ENCODE results near the gene GALR3.

The GALR3 gene

GRCh38 chr22:37819105-37819433 is 4.1 kb upstream of the GALR3 start:
- Histone ChIP-seq H3K4me1 (ENCODE audit: control insufficient read depth in 2 of 2, insufficient read depth in 1 of 2, low read depth in 1 of 2, low read length in 2 of 2) (peaks cover 18 to 20% of the 10 kb centered on the region in 2 donors), H2BK5ac (ENCODE audit: low read length) (peak overlapping the region; percentile 88), H3K36me3 (replicated peaks in 1 of 2; ENCODE audit: control insufficient read depth in 2 of 2, insufficient read depth in 2 of 2, low read length in 2 of 2) (peaks cover 13 to 23% of the 10 kb centered on the region in 2 donors), H3K9me3 (replicated peaks in 1 of 2; ENCODE audit: control insufficient read depth in 2 of 2, insufficient read depth in 1 of 2, low read depth in 1 of 2, low read length in 2 of 2) (peaks cover 0 to 2% of the 10 kb centered on the region in 2 donors), H3K27ac (replicated peaks; ENCODE audit: low read length) (no peak overlapping the region), H2BK15ac (ENCODE audit: low read length) (no peak overlapping the region), H4K8ac (ENCODE audit: low read depth, low read length) (no peak overlapping the region), H3K4ac (ENCODE audit: low read length) (no peak overlapping the region), H3K79me1 (ENCODE audit: low read depth, low read length) (no peaks in the 10 kb centered on the region), H3K4me2 (ENCODE audit: insufficient read depth, low read length, poor library complexity, severe bottlenecking) (no peak overlapping the region), H3K14ac (ENCODE audit: low read length) (peak overlapping the region; percentile 86), H3K23ac (ENCODE audit: low read depth, low read length, poor library complexity) (peak overlapping the region; percentile 87), H3K27me3 (ENCODE audit: control insufficient read depth in 3 of 3, insufficient read depth in 3 of 3, low read depth in 1 of 3, low read length in 3 of 3) (peaks cover 0 to 38% (median 10%) of the 10 kb centered on the region in 3 experiments), H2AFZ (ENCODE audit: low read length) (peak overlapping the region; percentile 93), H4K91ac (ENCODE audit: low read depth, low read length, poor library complexity) (no peak overlapping the region), H2BK12ac (ENCODE audit: low read length) (no peak overlapping the region), H3K18ac (ENCODE audit: low read length) (peak overlapping the region; percentile 44), H2BK120ac (ENCODE audit: low read depth, low read length) (no peak overlapping the region), H3K4me3 (ENCODE audit: low read length in 2 of 2) (no peak overlapping the region), H2AK5ac (ENCODE audit: low read depth, low read length) (peak overlapping the region; percentile 79), H3K9ac (ENCODE audit: low read depth, low read length, poor library complexity) (peak overlapping the region; percentile 89)
- no peak for DNase-seq (ENCODE audit: low spot score)
- WGBS, 2 donors (ENCODE audit: extremely low coverage in 2 of 2, insufficient read length in 2 of 2, insufficient replicate concordance in 1 of 2): no CpG with 5 or more reads among the region's 14 CpGs

DNA sequence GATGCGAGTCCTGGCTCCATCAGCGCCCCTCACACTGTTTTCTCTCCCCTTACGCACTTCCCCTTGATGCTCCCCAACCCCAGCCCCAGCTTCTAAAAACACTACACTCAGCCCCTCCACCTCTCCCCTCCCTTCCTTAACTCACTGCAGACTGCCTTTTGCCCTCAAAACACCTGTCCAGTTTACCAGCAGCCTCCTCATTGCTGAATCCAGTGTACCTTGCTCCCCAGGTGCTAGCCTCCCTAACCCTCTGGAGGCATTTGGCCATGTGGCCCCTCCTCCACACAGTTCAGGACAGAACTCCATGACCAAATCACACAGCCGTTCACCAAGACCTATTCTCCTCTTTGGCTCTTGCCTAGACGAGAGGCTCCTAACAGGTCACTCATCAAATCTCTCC is 2.8 kb upstream of the GALR3 start:
- Histone ChIP-seq H4K8ac (ENCODE audit: low read depth, low read length) (no peak overlapping the region), H3K18ac (ENCODE audit: low read length) (no peak overlapping the region), H4K91ac (ENCODE audit: low read depth, low read length, poor library complexity) (no peak overlapping the region), H2BK5ac (ENCODE audit: low read length) (no peak overlapping the region), H2AFZ (ENCODE audit: low read length) (no peak overlapping the region), H3K23ac (ENCODE audit: low read depth, low read length, poor library complexity) (no peak overlapping the region), H2BK15ac (ENCODE audit: low read length) (no peak overlapping the region), H2BK12ac (ENCODE audit: low read length) (no peak overlapping the region), H3K79me1 (ENCODE audit: low read depth, low read length) (no peaks in the 10 kb centered on the region), H3K4ac (ENCODE audit: low read length) (no peak overlapping the region), H3K9me3 (replicated peaks in 1 of 2; ENCODE audit: control insufficient read depth in 2 of 2, insufficient read depth in 1 of 2, low read depth in 1 of 2, low read length in 2 of 2) (peaks cover 0 to 2% of the 10 kb centered on the region in 2 donors), H3K27me3 (ENCODE audit: control insufficient read depth in 3 of 3, insufficient read depth in 3 of 3, low read depth in 1 of 3, low read length in 3 of 3) (peaks cover 0 to 51% (median 22%) of the 10 kb centered on the region in 3 experiments), H3K4me3 (ENCODE audit: low read length in 2 of 2) (no peak overlapping the region), H3K27ac (replicated peaks; ENCODE audit: low read length) (no peak overlapping the region), H3K4me2 (ENCODE audit: insufficient read depth, low read length, poor library complexity, severe bottlenecking) (no peak overlapping the region), H3K36me3 (replicated peaks in 1 of 2; ENCODE audit: control insufficient read depth in 2 of 2, insufficient read depth in 2 of 2, low read length in 2 of 2) (peaks cover 8 to 13% of the 10 kb centered on the region in 2 donors), H3K9ac (ENCODE audit: low read depth, low read length, poor library complexity) (no peak overlapping the region), H3K4me1 (ENCODE audit: control insufficient read depth in 2 of 2, insufficient read depth in 1 of 2, low read depth in 1 of 2, low read length in 2 of 2) (peaks cover 18 to 22% of the 10 kb centered on the region in 2 donors), H2BK120ac (ENCODE audit: low read depth, low read length) (no peak overlapping the region), H3K14ac (ENCODE audit: low read length) (no peak overlapping the region), H2AK5ac (ENCODE audit: low read depth, low read length) (no peak overlapping the region)
- no peak for DNase-seq (ENCODE audit: low spot score)
- WGBS, 2 donors (ENCODE audit: extremely low coverage in 2 of 2, insufficient read length in 2 of 2, insufficient replicate concordance in 1 of 2): no CpG with 5 or more reads among the region's 5 CpGs

DNA sequence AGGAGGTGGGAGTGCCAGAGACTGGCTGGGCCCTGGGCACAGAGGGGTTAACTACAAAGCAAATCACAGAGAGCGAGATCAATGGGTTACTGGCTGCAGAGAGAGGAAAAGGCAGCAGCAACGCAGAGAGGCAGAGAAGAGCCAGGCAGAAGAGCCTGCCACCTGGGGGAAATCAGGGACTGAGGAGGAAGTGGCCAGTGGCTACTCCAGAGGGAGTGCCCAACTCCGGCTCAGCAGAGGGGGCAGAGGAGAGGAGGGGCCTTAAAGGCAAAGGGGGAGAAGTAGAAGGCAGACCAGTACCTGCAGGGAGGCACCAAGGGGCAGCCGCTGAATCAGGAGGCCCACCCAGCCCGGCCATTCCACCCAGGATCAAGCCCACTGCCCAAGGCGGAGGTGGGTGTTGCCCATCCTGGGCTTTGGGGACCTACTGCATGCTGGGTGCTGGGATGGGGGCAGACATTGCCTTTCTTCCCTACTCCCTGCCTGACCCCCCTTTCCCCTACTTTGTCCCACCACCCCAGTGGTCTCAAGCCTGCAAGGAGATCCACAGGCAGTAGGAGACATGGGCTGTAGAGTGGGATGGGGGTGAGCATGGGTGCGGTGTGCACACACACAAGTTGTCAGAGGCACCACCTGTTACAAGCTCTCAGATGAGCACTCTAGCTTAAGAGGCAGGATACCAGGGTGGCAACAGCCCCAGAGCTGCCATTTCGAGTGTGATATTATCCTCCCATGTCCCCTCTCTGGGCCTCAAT is 926 bp upstream of the GALR3 start:
- H3K27me3 ChIP-seq (ENCODE audit: control insufficient read depth in 3 of 3, insufficient read depth in 3 of 3, low read depth in 1 of 3, low read length in 3 of 3): peaks cover 0 to 56% (median 24%) of the 10 kb centered on the region in 3 experiments
- peak overlapping the region; percentile 12 for H2AK5ac ChIP-seq (ENCODE audit: low read depth, low read length)
- H2AFZ ChIP-seq (ENCODE audit: low read length): peak overlapping the region; percentile 90
- H3K79me1 ChIP-seq (ENCODE audit: low read depth, low read length): no peaks in the 10 kb centered on the region
- no peak overlapping the region for H3K4me2 ChIP-seq (ENCODE audit: insufficient read depth, low read length, poor library complexity, severe bottlenecking)
- no peak overlapping the region for H4K8ac ChIP-seq (ENCODE audit: low read depth, low read length)
- no peak overlapping the region for H3K9ac ChIP-seq (ENCODE audit: low read depth, low read length, poor library complexity)
- H3K14ac ChIP-seq (ENCODE audit: low read length): no peak overlapping the region
- peak overlapping the region; percentile 25 for H3K23ac ChIP-seq (ENCODE audit: low read depth, low read length, poor library complexity)
- H3K4ac ChIP-seq (ENCODE audit: low read length): no peak overlapping the region
- no peaks in the 10 kb centered on the region for H3K36me3 ChIP-seq (replicated peaks in 1 of 2; ENCODE audit: control insufficient read depth in 2 of 2, insufficient read depth in 2 of 2, low read length in 2 of 2)
- H4K91ac ChIP-seq (ENCODE audit: low read depth, low read length, poor library complexity): no peak overlapping the region
- WGBS, 2 donors (ENCODE audit: extremely low coverage in 2 of 2, insufficient read length in 2 of 2, insufficient replicate concordance in 1 of 2): no CpG with 5 or more reads among the region's 8 CpGs
- H3K9me3 ChIP-seq (replicated peaks in 1 of 2; ENCODE audit: control insufficient read depth in 2 of 2, insufficient read depth in 1 of 2, low read depth in 1 of 2, low read length in 2 of 2): peaks cover 0 to 2% of the 10 kb centered on the region in 2 donors
- H2BK15ac ChIP-seq (ENCODE audit: low read length): no peak overlapping the region
- H2BK5ac ChIP-seq (ENCODE audit: low read length): no peak overlapping the region
- no peak overlapping the region for H3K27ac ChIP-seq (replicated peaks; ENCODE audit: low read length)
- no peak overlapping the region for H2BK120ac ChIP-seq (ENCODE audit: low read depth, low read length)
- peaks cover 18 to 22% of the 10 kb centered on the region in 2 donors for H3K4me1 ChIP-seq (ENCODE audit: control insufficient read depth in 2 of 2, insufficient read depth in 1 of 2, low read depth in 1 of 2, low read length in 2 of 2)
- H2BK12ac ChIP-seq (ENCODE audit: low read length): no peak overlapping the region
- DNase-seq (ENCODE audit: low spot score): no peak
- peak overlapping the region in 1 of 2 donors; percentile 12 for H3K4me3 ChIP-seq (ENCODE audit: low read length in 2 of 2)
- H3K18ac ChIP-seq (ENCODE audit: low read length): peak overlapping the region; percentile 5
